HG02759 (cell line): ENCODE results near the gene SEL1L3.

ENCODE experiments used
- ATAC-seq: cut with Tn5 transposase; IDR thresholded peaks from one replicate; pipeline ENCODE4 v1.9.1; 2021; ENCODE audit warnings: mild to moderate bottlenecking, moderate library complexity; ENCODE audit not compliant: unreplicated experiment

The SEL1L3 gene

GRCh38 chr4:25757452-25757851, 105.3 kb downstream of the SEL1L3 start:
- ATAC-seq = no peak

- no peak for ATAC-seq
Measured at GRCh38 chr4:25756503-25756902, 106.3 kb downstream of the SEL1L3 start.

GRCh38 chr4:25755911-25756310, 106.9 kb downstream of the SEL1L3 start:
- no peak for ATAC-seq

GRCh38 chr4:25753239-25753638, 109.5 kb downstream of the SEL1L3 start:
- ATAC-seq = no peak

GRCh38 chr4:25750874-25751273, 111.9 kb downstream of the SEL1L3 start:
- ATAC-seq = no peak

GRCh38 chr4:25749150-25749794, 113.5 kb downstream of the SEL1L3 start:
- no peak for ATAC-seq

GRCh38 chr4:25743971-25744370, 118.8 kb downstream of the SEL1L3 start:
- no peak for ATAC-seq

GRCh38 chr4:25729564-25729963, 133.2 kb downstream of the SEL1L3 start:
- ATAC-seq = no peak

- no peak for ATAC-seq
Measured at GRCh38 chr4:25728886-25729285, 133.9 kb downstream of the SEL1L3 start.

- no peak for ATAC-seq
Measured at GRCh38 chr4:25727711-25728493, 134.9 kb downstream of the SEL1L3 start.

GRCh38 chr4:25725870-25726269, 136.9 kb downstream of the SEL1L3 start:
- ATAC-seq = no peak

GRCh38 chr4:25723409-25723808, 139.4 kb downstream of the SEL1L3 start:
- ATAC-seq = no peak

- ATAC-seq = no peak
Measured at GRCh38 chr4:25722964-25723363, 139.8 kb downstream of the SEL1L3 start.

- no peak for ATAC-seq
Measured at GRCh38 chr4:25713812-25714211, 149.0 kb downstream of the SEL1L3 start.

- ATAC-seq = no peak
Measured at GRCh38 chr4:25712611-25713010, 150.2 kb downstream of the SEL1L3 start.

GRCh38 chr4:25710637-25711036, 152.2 kb downstream of the SEL1L3 start:
- ATAC-seq = no peak

- no peak for ATAC-seq
Measured at GRCh38 chr4:25704516-25704915, 158.3 kb downstream of the SEL1L3 start.

GRCh38 chr4:25703731-25704388, 158.9 kb downstream of the SEL1L3 start:
- no peak for ATAC-seq

GRCh38 chr4:25702848-25703247, 159.9 kb downstream of the SEL1L3 start:
- ATAC-seq = no peak

GRCh38 chr4:25700661-25701060, 162.1 kb downstream of the SEL1L3 start:
- ATAC-seq = no peak

GRCh38 chr4:25697516-25697915, 165.3 kb downstream of the SEL1L3 start:
- ATAC-seq = no peak
